WTC11 (cell line): Measurements from ENCODE around the gene C2orf92. TPM values are rescaled to one million over a fixed set of nuclear protein-coding genes. Genes with fewer than 3 reads are reported as not detected.

Experiments used
- ATAC-seq: fragments of 200-7000 bp; cut with Tn5 transposase; 2 replicates; pipeline ENCODE4 v1.10.0; 2021; ENCODE audit warnings: mild to moderate bottlenecking, moderate library complexity
- CTCF ChIA-PET: fragments of 300-600 bp; sonication (Branson Sonifier 250); formaldehyde crosslinking; loops from one replicate; lab custom pipeline; 2021; ENCODE audit warnings: antibody characterized with exemption; lab: Charles Lee
- POLR2A ChIA-PET: fragments of 350-600 bp; sonication (Branson Sonifier 250); formaldehyde crosslinking; loops from one replicate; lab custom pipeline; 2021; ENCODE audit warnings: antibody characterized with exemption; lab: Charles Lee
- DNase-seq: peaks from one replicate; pipeline ENCODE4 v3.0.0; 2021; ENCODE audit warnings: low spot score
- H3K27ac Mint-ChIP-seq: 2 replicates; pipeline ENCODE4 v1.8.0; 2021; ENCODE audit warnings: mixed read lengths
- H3K27me3 Mint-ChIP-seq: 2 replicates; pipeline ENCODE4 v1.8.0; 2021; ENCODE audit warnings: low read depth, mild to moderate bottlenecking, moderate library complexity, mixed read lengths
- H3K36me3 Mint-ChIP-seq: 2 replicates; pipeline ENCODE4 v1.8.0; 2021; ENCODE audit warnings: mixed read lengths
- H3K4me1 Mint-ChIP-seq: 2 replicates; pipeline ENCODE4 v1.8.0; 2022; ENCODE audit warnings: mixed read lengths
- H3K4me3 Mint-ChIP-seq: 2 replicates; pipeline ENCODE4 v1.8.0; 2021; ENCODE audit warnings: mild to moderate bottlenecking, moderate library complexity, mixed read lengths
- H3K9me3 Mint-ChIP-seq: 2 replicates; pipeline ENCODE4 v1.8.0; 2021; ENCODE audit warnings: mixed read lengths
- ARID4B ChIP-seq: sonication (generic); formaldehyde crosslinking; IDR thresholded peaks from 2 replicates; pipeline ENCODE4 v1.8.0; 2023; ENCODE audit warnings: missing genetic modification reagents, mild to moderate bottlenecking, borderline replicate concordance
- ATF3 ChIP-seq: sonication (generic); formaldehyde crosslinking; conservative IDR thresholded peaks from 2 replicates; pipeline ENCODE4 v1.8.1; 2022; ENCODE audit warnings: mild to moderate bottlenecking, missing genetic modification reagents
- CBFB ChIP-seq: sonication (generic); formaldehyde crosslinking; IDR thresholded peaks from 2 replicates; pipeline ENCODE4 v1.8.1; 2022; ENCODE audit warnings: mild to moderate bottlenecking, low read depth, missing genetic modification reagents
- CTCF ChIP-seq: fragments of 200-600 bp; IDR thresholded peaks from 2 replicates; pipeline ENCODE4 v1.8.0; 2022; ENCODE audit warnings: antibody characterized with exemption
- ERG ChIP-seq: fragments of 250-450 bp; sonication (Bioruptor Pico); IDR thresholded peaks from 2 replicates; pipeline ENCODE4 v1.8.0; 2021; ENCODE audit warnings: mild to moderate bottlenecking
- FOXJ3 ChIP-seq: sonication (generic); formaldehyde crosslinking; IDR thresholded peaks from 2 replicates; pipeline ENCODE4 v1.9.0; 2021; ENCODE audit warnings: missing genetic modification reagents, mild to moderate bottlenecking, borderline replicate concordance
- MAX ChIP-seq: sonication (generic); formaldehyde crosslinking; IDR thresholded peaks from 2 replicates; pipeline ENCODE4 v1.8.0; 2022; ENCODE audit warnings: mild to moderate bottlenecking, missing genetic modification reagents
- MYBL2 ChIP-seq: sonication (generic); formaldehyde crosslinking; IDR thresholded peaks from 2 replicates; pipeline ENCODE4 v1.8.1; 2023; ENCODE audit warnings: mild to moderate bottlenecking, moderate library complexity, missing genetic modification reagents
- PRDM15 ChIP-seq: sonication (generic); formaldehyde crosslinking; IDR thresholded peaks from 2 replicates; pipeline ENCODE4 v1.8.0; 2022; ENCODE audit warnings: missing genetic modification reagents
- RELA ChIP-seq: sonication (generic); formaldehyde crosslinking; IDR thresholded peaks from 2 replicates; pipeline ENCODE4 v1.8.1; 2022; ENCODE audit warnings: missing genetic modification reagents, mild to moderate bottlenecking, borderline replicate concordance
- TP53 ChIP-seq: sonication (generic); formaldehyde crosslinking; IDR thresholded peaks from 2 replicates; pipeline ENCODE4 v1.8.1; 2023; ENCODE audit warnings: mild to moderate bottlenecking, missing genetic modification reagents
- ZMAT4 ChIP-seq: fragments of 250-450 bp; sonication (Bioruptor Pico); IDR thresholded peaks from 2 replicates; pipeline ENCODE4 v1.9.0; 2021; ENCODE audit warnings: mild to moderate bottlenecking
- ZNF219 ChIP-seq: sonication (generic); formaldehyde crosslinking; IDR thresholded peaks from 2 replicates; pipeline ENCODE4 v1.8.0; 2023; ENCODE audit warnings: missing genetic modification reagents, mild to moderate bottlenecking, borderline replicate concordance
- ZNF263 ChIP-seq: sonication (generic); formaldehyde crosslinking; IDR thresholded peaks from 2 replicates; pipeline ENCODE4 v1.8.1; 2022; ENCODE audit warnings: low read depth, mild to moderate bottlenecking, moderate library complexity, missing genetic modification reagents
- ZNF512 ChIP-seq: sonication (generic); formaldehyde crosslinking; IDR thresholded peaks from 2 replicates; pipeline ENCODE4 v1.8.1; 2022; ENCODE audit warnings: missing genetic modification reagents, borderline replicate concordance
- ZSCAN18 ChIP-seq: fragments of 250-450 bp; sonication (Bioruptor Pico); IDR thresholded peaks from 2 replicates; pipeline ENCODE4 v2.1.2; 2022; ENCODE audit warnings: mild to moderate bottlenecking, moderate library complexity
- total RNA-seq: library from RNA; stranded (reverse); gene quantifications from 3 replicates; pipeline ENCODE4 v1.2.3, GENCODE V29; 2021

C2orf92 gene
- total RNA-seq, 1 experiment from 2014 or later: 5.2 TPM

- TF ChIP-seq ARID4B (CRISPR knock-in tag): no peak
- TF ChIP-seq RELA (CRISPR knock-in tag): no peak
- TF ChIP-seq MAX: no peak
- no peak for TF ChIP-seq CTCF
- no peak for TF ChIP-seq FOXJ3 (CRISPR knock-in tag)
- TF ChIP-seq ATF3 (CRISPR knock-in tag): no peak
- TF ChIP-seq, all 79 proteins: peak for 0
These were observed 66.7 kb downstream of the C2orf92 start (continued) for GRCh38 chr2:97736185-97736584.

GRCh38 chr2:97736608-97737330 is 67.3 kb downstream of the C2orf92 start:
- POLR2A ChIA-PET: no interaction called here
- no peak for ATAC-seq
- TF ChIP-seq PRDM15 (CRISPR knock-in tag) (no peak), TP53 (CRISPR knock-in tag) (no peak), ZNF263 (CRISPR knock-in tag) (no peak), ZNF219 (CRISPR knock-in tag) (no peak), CBFB (CRISPR knock-in tag) (no peak), ZSCAN18 (no peak), ZNF512 (CRISPR knock-in tag) (no peak), ZMAT4 (no peak), ERG (CRISPR knock-in tag) (no peak), MYBL2 (CRISPR knock-in tag) (no peak)

More at GRCh38 chr2:97736608-97737330, 67.3 kb downstream of the C2orf92 start:
- H3K27me3 Mint-ChIP-seq: no peaks in the 10 kb centered on the region
- no peak for DNase-seq
- H3K4me3 Mint-ChIP-seq: no peak overlapping the region
- no peak overlapping the region for H3K27ac Mint-ChIP-seq
- no peaks in the 10 kb centered on the region for H3K36me3 Mint-ChIP-seq
- H3K9me3 Mint-ChIP-seq: no peaks in the 10 kb centered on the region
- CTCF ChIA-PET: interaction anchor here (1.0 to 1.2 kb wide), 2 partner anchors 12 to 37 kb away, joined by 3 read pairs; no protein-coding TSS in a partner anchor
- peaks cover 7% of the 10 kb centered on the region for H3K4me1 Mint-ChIP-seq
